Activated B cell treated with CpG ODN at 0.5 μM for 24 hours (primary cell): ENCODE measurements around the gene STAT4. TPM values are rescaled to one million over a fixed set of nuclear protein-coding genes. Genes with fewer than 3 reads are reported as not detected.

ENCODE experiments used
- ATAC-seq: fragments of 200-7000 bp; cut with Tn5 transposase; one replicate; pipeline ENCODE4 v1.10.0; 2021; ENCODE audit warnings: low read depth, mild to moderate bottlenecking, moderate library complexity
- CTCF ChIA-PET: fragments of 350-600 bp; sonication (Branson Sonifier 250); formaldehyde crosslinking; loops from one replicate; lab custom pipeline; 2021; ENCODE audit warnings: antibody characterized with exemption; lab: Charles Lee
- POLR2A ChIA-PET: fragments of 350-600 bp; sonication (Branson Sonifier 250); formaldehyde crosslinking; loops from one replicate; lab custom pipeline; 2021; ENCODE audit warnings: antibody characterized with exemption; lab: Charles Lee
- DNase-seq: peaks from one replicate; pipeline ENCODE4 v3.0.0; 2022
- H3K27ac Mint-ChIP-seq: one replicate; pipeline ENCODE4 v1.8.0; 2020; ENCODE audit warnings: mixed read lengths
- H3K27me3 Mint-ChIP-seq: one replicate; pipeline ENCODE4 v1.8.0; 2021; ENCODE audit warnings: mixed read lengths
- H3K36me3 Mint-ChIP-seq: one replicate; pipeline ENCODE4 v1.8.0; 2021; ENCODE audit warnings: low read depth, mixed read lengths
- H3K4me1 Mint-ChIP-seq: one replicate; pipeline ENCODE4 v1.8.0; 2021; ENCODE audit warnings: mixed read lengths
- H3K4me3 Mint-ChIP-seq: one replicate; pipeline ENCODE4 v1.8.0; 2020; ENCODE audit warnings: mild to moderate bottlenecking, mixed read lengths
- H3K9me3 Mint-ChIP-seq: one replicate; pipeline ENCODE4 v1.8.0; 2020; ENCODE audit warnings: mixed read lengths
- CTCF ChIP-seq: fragments of 200-600 bp; IDR thresholded peaks from one replicate; pipeline ENCODE4 v1.8.0; 2022; ENCODE audit warnings: antibody characterized with exemption, mild to moderate bottlenecking
- intact Hi-C: fragments of 100-400 bp; cut with micrococcal nuclease; formaldehyde crosslinking; loops from one replicate; pipeline ENCODE4 v1.15.1; 2024
- total RNA-seq: library from RNA; stranded (reverse); gene quantifications from 2 replicates; pipeline ENCODE4 v1.2.3, GENCODE V29; 2022

The STAT4 gene
- total RNA-seq, 1 donor from 2014 or later, result 16.5 TPM

GRCh38 chr2:190981333-190981732, 169.5 kb downstream of the STAT4 start:
- ATAC-seq (no peak), DNase-seq (no peak)
- POLR2A ChIA-PET, result no interaction called here
- no peaks in the 10 kb centered on the region for H3K27me3 Mint-ChIP-seq
- CTCF ChIA-PET, result no interaction called here
- intact Hi-C loops, result no loop called here
- peak overlapping the region; percentile 37 for H3K27ac Mint-ChIP-seq
- TF ChIP-seq CTCF, result no peak
- H3K4me3 Mint-ChIP-seq, result no peak overlapping the region
- H3K9me3 Mint-ChIP-seq, result no peaks in the 10 kb centered on the region
- peaks cover 20% of the 10 kb centered on the region for H3K4me1 Mint-ChIP-seq
- peaks cover 92% of the 10 kb centered on the region for H3K36me3 Mint-ChIP-seq

GRCh38 chr2:190980630-190981209, 170.1 kb downstream of the STAT4 start:
- H3K27me3 Mint-ChIP-seq, result no peaks in the 10 kb centered on the region
- peak overlapping the region; percentile 55 for H3K4me3 Mint-ChIP-seq
- H3K4me1 Mint-ChIP-seq, result peaks cover 20% of the 10 kb centered on the region
- ATAC-seq, result no peak
- POLR2A ChIA-PET, result no interaction called here
- H3K27ac Mint-ChIP-seq, result peak overlapping the region; percentile 84
- peaks cover 92% of the 10 kb centered on the region for H3K36me3 Mint-ChIP-seq
- no peak for DNase-seq
- no peak for TF ChIP-seq CTCF
- intact Hi-C loops, result no loop called here
- CTCF ChIA-PET, result no interaction called here
- no peaks in the 10 kb centered on the region for H3K9me3 Mint-ChIP-seq

GRCh38 chr2:190979906-190980629, 170.7 kb downstream of the STAT4 start:
- peak overlapping the region; percentile 84 for H3K27ac Mint-ChIP-seq
- no peaks in the 10 kb centered on the region for H3K27me3 Mint-ChIP-seq
- peaks cover 92% of the 10 kb centered on the region for H3K36me3 Mint-ChIP-seq
- intact Hi-C loops, result no loop called here
- DNase-seq (no peak), ATAC-seq (peak; percentile 25)
- peaks cover 20% of the 10 kb centered on the region for H3K4me1 Mint-ChIP-seq
- ChIA-PET CTCF (interaction anchor here (0.8 kb wide), 1 partner anchor 11 kb away, joined by 3 read pairs; no protein-coding TSS in a partner anchor), POLR2A (interaction anchor here (0.6 to 0.7 kb wide), 2 partner anchors 40 to 446 kb away, joined by 3 to 4 read pairs; no protein-coding TSS in a partner anchor)
- peak overlapping the region; percentile 55 for H3K4me3 Mint-ChIP-seq
- TF ChIP-seq CTCF, result no peak
- no peaks in the 10 kb centered on the region for H3K9me3 Mint-ChIP-seq

Other genes with a start within 250 kb of the STAT4 start
- gene STAT1, start 136.8 kb downstream of the STAT4 start, total RNA-seq, result 71.2 and 85.1 TPM in 2 replicates
- gene MYO1B, start 94.4 kb upstream of the STAT4 start, total RNA-seq, result 2.5 and 2.7 TPM in 2 replicates